Myocyte (in vitro differentiated cells): ENCODE data around the gene PGBD5. TPM values are rescaled to one million over a fixed set of nuclear protein-coding genes. Genes with fewer than 3 reads are reported as not detected.
A peak's percentile ranks its signal among the peaks of the same experiment; 100 is the strongest.
"Not testable (repeated sequence)": the region's sequence is repeated elsewhere in the genome, so short reads cannot be mapped to it uniquely, and the experiment has no call there.

Experiments
- DNase-seq: peaks from one replicate; pipeline ENCODE4 v3.0.0-alpha.2; 2012; ENCODE audit warnings: low read depth
- total RNA-seq: library from RNA; depleted of rRNA; stranded (reverse); fragments of >200 nt; gene quantifications from 2 replicates; pipeline ENCODE4 v1.2.3, GENCODE V29; 2014

PGBD5 gene
- total RNA-seq, 1 donor from 2014 or later = 26.9 TPM

GRCh38 chr1:230425252-230426091, 660 bp downstream of the PGBD5 start:
- no peak for DNase-seq

- DNase-seq = peak; percentile 30
Measured at GRCh38 chr1:230424391-230425251, 1.5 kb downstream of the PGBD5 start.

- DNase-seq = no peak
Measured at GRCh38 chr1:230423951-230424350, 2.2 kb downstream of the PGBD5 start.

GRCh38 chr1:230423261-230423660, 2.9 kb downstream of the PGBD5 start:
- DNase-seq = no peak

- no peak for DNase-seq
Measured at GRCh38 chr1:230422221-230422981, 3.7 kb downstream of the PGBD5 start.

- no peak for DNase-seq
Measured at GRCh38 chr1:230421481-230421880, 4.7 kb downstream of the PGBD5 start.

GRCh38 chr1:230420372-230420771, 5.8 kb downstream of the PGBD5 start:
- not testable (repeated sequence) for DNase-seq

- DNase-seq = no peak
Measured at GRCh38 chr1:230416430-230416829, 9.7 kb downstream of the PGBD5 start.

- DNase-seq = no peak
Measured at GRCh38 chr1:230415405-230416132, 10.6 kb downstream of the PGBD5 start.

GRCh38 chr1:230414694-230415093, 11.4 kb downstream of the PGBD5 start:
- DNase-seq = no peak

GRCh38 chr1:230414102-230414501, 12.0 kb downstream of the PGBD5 start:
- no peak for DNase-seq

- no peak for DNase-seq
Measured at GRCh38 chr1:230413061-230413460, 13.1 kb downstream of the PGBD5 start.

GRCh38 chr1:230408971-230409370, 17.2 kb downstream of the PGBD5 start:
- DNase-seq = peak; percentile 63

GRCh38 chr1:230407351-230407750, 18.8 kb downstream of the PGBD5 start:
- DNase-seq = no peak

GRCh38 chr1:230406727-230407126, 19.4 kb downstream of the PGBD5 start:
- DNase-seq = not testable (repeated sequence)

- no peak for DNase-seq
Measured at GRCh38 chr1:230403442-230403841, 22.7 kb downstream of the PGBD5 start.

GRCh38 chr1:230401763-230402294, 24.3 kb downstream of the PGBD5 start:
- DNase-seq = no peak

GRCh38 chr1:230401101-230401500, 25.0 kb downstream of the PGBD5 start:
- DNase-seq = no peak

- DNase-seq = no peak
Measured at GRCh38 chr1:230400007-230400344, 26.2 kb downstream of the PGBD5 start.

- DNase-seq = no peak
Measured at GRCh38 chr1:230399321-230400006, 26.7 kb downstream of the PGBD5 start.
